Naive thymus-derived CD4-positive, alpha-beta T cell (primary cell): ENCODE results near the gene CCDC181. TPM values are rescaled to one million over a fixed set of nuclear protein-coding genes. Genes with fewer than 3 reads are reported as not detected.

ENCODE experiments used
- ATAC-seq: fragments of 150-1000 bp; cut with Tn5 transposase; 2 replicates; pipeline ENCODE4 v1.10.0; 2021; ENCODE audit warnings: mild to moderate bottlenecking, moderate library complexity
- CTCF ChIA-PET: fragments of 350-600 bp; sonication (Branson Sonifier 250); formaldehyde crosslinking; loops from one replicate; lab custom pipeline; 2021; ENCODE audit warnings: antibody characterized with exemption; lab: Charles Lee
- POLR2A ChIA-PET: fragments of 350-600 bp; sonication (Branson Sonifier 250); formaldehyde crosslinking; loops from one replicate; lab custom pipeline; 2021; ENCODE audit warnings: antibody characterized with exemption, inconsistent platforms; lab: Charles Lee
- DNase-seq, 9 donors: peaks; one replicate each; pipeline versions ENCODE4 v3.0.0 to v3.0.0-alpha.2; 2020 to 2022; ENCODE audit warnings: mixed read lengths in 1 of 9
- H3K27ac ChIP-seq: one replicate; pipeline ENCODE4 v1.7.0; 2013; ENCODE audit warnings: mild to moderate bottlenecking, low read depth, low read length, moderate library complexity
- H3K27me3 ChIP-seq, 2 donors: one replicate each; pipeline ENCODE4 v1.7.0; 2013; ENCODE audit warnings: low read length in 2 of 2, mild to moderate bottlenecking in 2 of 2, moderate library complexity in 2 of 2; ENCODE audit not compliant: control insufficient read depth in 2 of 2, insufficient read depth in 2 of 2
- H3K36me3 ChIP-seq, 3 experiments: 1 replicate in 2 of 3; 2 replicates in 1 of 3; pipeline ENCODE4 v1.7.0; 2013; ENCODE audit warnings: low read length in 3 of 3, mild to moderate bottlenecking in 3 of 3, moderate library complexity in 1 of 3; ENCODE audit not compliant: insufficient read depth in 3 of 3, control insufficient read depth in 2 of 3
- H3K4me1 ChIP-seq, 2 donors: one replicate each; pipeline ENCODE4 v1.7.0; 2013; ENCODE audit warnings: low read length in 2 of 2, mild to moderate bottlenecking in 2 of 2, moderate library complexity in 1 of 2; ENCODE audit not compliant: control insufficient read depth in 2 of 2, insufficient read depth in 2 of 2
- H3K4me3 ChIP-seq: 2 replicates; pipeline ENCODE4 v1.7.0; 2013; ENCODE audit warnings: mild to moderate bottlenecking, low read length
- H3K9me3 ChIP-seq, 3 experiments: 1 replicate in 2 of 3; 2 replicates in 1 of 3; pipeline ENCODE4 v1.7.0; 2013; ENCODE audit warnings: low read length in 3 of 3; ENCODE audit not compliant: control insufficient read depth in 2 of 3
- H3K27ac Mint-ChIP-seq, 9 donors: one replicate each; pipeline ENCODE4 v1.8.0; 2020 to 2022; ENCODE audit warnings: mixed read lengths in 9 of 9, mild to moderate bottlenecking in 8 of 9, moderate library complexity in 5 of 9, inconsistent platforms in 2 of 9
- H3K27me3 Mint-ChIP-seq, 5 donors: one replicate each; pipeline ENCODE4 v1.8.0; 2021 to 2022; ENCODE audit warnings: mixed read lengths in 5 of 5, mild to moderate bottlenecking in 1 of 5
- H3K36me3 Mint-ChIP-seq, 5 donors: one replicate each; pipeline ENCODE4 v1.8.0; 2020 to 2022; ENCODE audit warnings: mixed read lengths in 5 of 5, mild to moderate bottlenecking in 3 of 5, inconsistent platforms in 1 of 5
- H3K4me1 Mint-ChIP-seq, 7 donors: one replicate each; pipeline ENCODE4 v1.8.0; 2020 to 2022; ENCODE audit warnings: mixed read lengths in 7 of 7, mild to moderate bottlenecking in 3 of 7, inconsistent platforms in 1 of 7
- H3K4me3 Mint-ChIP-seq, 10 donors: one replicate each; pipeline ENCODE4 v1.8.0; 2020 to 2022; ENCODE audit warnings: mild to moderate bottlenecking in 10 of 10, mixed read lengths in 10 of 10, moderate library complexity in 6 of 10, inconsistent platforms in 2 of 10
- H3K9me3 Mint-ChIP-seq, 11 donors: one replicate each; pipeline ENCODE4 v1.8.0; 2020 to 2022; ENCODE audit warnings: mixed read lengths in 11 of 11, mild to moderate bottlenecking in 4 of 11, inconsistent platforms in 1 of 11, moderate library complexity in 1 of 11
- intact Hi-C, 2 donors: fragments of 100-400 bp; cut with micrococcal nuclease; formaldehyde crosslinking; loops; one replicate each; pipeline ENCODE4 v1.15.1; 2023
- polyA plus RNA-seq, 2 donors: library from polyadenylated mRNA; unstranded; fragments of 300-500 nt; fragmentation: Illumina TruSeq; gene quantifications; one replicate each; pipeline ENCODE4 v1.2.3, GENCODE V29; 2021
- total RNA-seq, 6 experiments: library from RNA in 5 of 6; stranded (reverse) in 5 of 6; gene quantifications; 1 replicate in 5 of 6; 2 replicates in 1 of 6; pipeline ENCODE4 v1.2.3 and lab custom pipeline; 2021 to 2026

Gene CCDC181
- not detected for total RNA-seq
- not detected for polyA plus RNA-seq
- total RNA-seq (lab: John Stamatoyannopoulos, UW), result not detected

DNA sequence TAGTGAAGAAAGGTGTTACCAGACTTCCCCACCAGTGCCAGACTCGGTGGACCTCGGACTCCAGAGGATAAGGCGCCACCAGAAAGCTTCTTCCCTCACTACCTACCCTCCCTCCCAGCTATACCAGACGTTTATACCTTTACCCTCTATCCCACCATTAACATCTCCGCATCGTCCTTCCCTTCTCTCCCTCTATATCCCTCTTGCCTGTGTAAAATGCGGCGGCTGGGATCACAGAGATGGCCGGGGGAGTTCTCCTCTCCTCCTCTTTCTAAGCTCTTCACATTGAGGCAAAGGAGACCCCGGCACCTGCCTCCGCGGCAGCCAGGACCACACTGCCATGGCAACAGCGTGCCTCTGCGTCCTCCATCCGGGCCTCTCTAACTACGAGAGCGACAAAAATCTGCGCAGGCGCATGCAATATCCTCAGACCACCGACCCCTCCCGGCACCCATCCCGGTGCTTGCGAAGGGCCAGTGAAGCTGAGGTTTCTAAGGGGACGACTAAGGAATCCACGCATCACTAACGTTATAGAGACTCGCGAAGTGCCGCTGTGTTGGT lies at the start of gene CCDC181:
TSS of gene CCDC181 (minus strand) at position 394 of the 561 bp plus-strand sequence. CDS start 2,547 bp downstream, outside the sequence.
- Histone ChIP-seq H3K4me3 (peak within 1 kb of the TSS; percentile 51), H3K4me1 (peaks cover 0 to 3% of the 10 kb centered on the region in 2 donors), H3K27ac (no peak within 1 kb of the TSS), H3K36me3 (no peaks in the 10 kb centered on the region), H3K9me3 (no peaks in the 10 kb centered on the region), H3K27me3 (peaks cover 8 to 20% of the 10 kb centered on the region in 2 donors)
- CTCF ChIA-PET, result no interaction called here
- H3K27me3 Mint-ChIP-seq, result peaks cover 67 to 88% (median 79%) of the 10 kb centered on the region in 5 donors
- peaks cover 5 to 8% (median 7%) of the 10 kb centered on the region in 7 donors for H3K4me1 Mint-ChIP-seq
- H3K27ac Mint-ChIP-seq, result peak within 1 kb of the TSS in 5 of 9 donors; percentile 4 to 76 (median 68)
- DNase-seq (peak in 8 of 9 donors; percentile 9 to 65 (median 40)), ATAC-seq (peak; percentile 76)
- H3K4me3 Mint-ChIP-seq, result peak within 1 kb of the TSS; percentile 84 to 96 (median 92)
- POLR2A ChIA-PET, result no interaction called here
- H3K36me3 Mint-ChIP-seq, result no peaks in the 10 kb centered on the region
- intact Hi-C loops, result loop anchor here (1.0 to 2.0 kb wide), 2 partner anchors 58 kb away; partner anchors contain the start of genes BLZF1 (in 1 of the 2) and SLC19A2 (in 1 of the 2)
- H3K9me3 Mint-ChIP-seq, result peaks cover 0 to 13% (median 3%) of the 10 kb centered on the region in 11 donors

- Mint-ChIP-seq H3K4me3 (no peak overlapping the region), H3K36me3 (peaks cover 0 to 25% (median 14%) of the 10 kb centered on the region in 5 donors), H3K4me1 (peaks cover 4 to 17% (median 5%) of the 10 kb centered on the region in 7 donors), H3K27me3 (no peaks in the 10 kb centered on the region), H3K9me3 (no peaks in the 10 kb centered on the region), H3K27ac (no peak overlapping the region)
- DNase-seq (no peak), ATAC-seq (no peak)
- no peaks in the 10 kb centered on the region for H3K27me3 ChIP-seq
- intact Hi-C loops, result no loop called here
- no peaks in the 10 kb centered on the region for H3K9me3 ChIP-seq
- no peaks in the 10 kb centered on the region for H3K4me1 ChIP-seq
- H3K4me3 ChIP-seq, result no peak overlapping the region
- H3K27ac ChIP-seq, result no peak overlapping the region
- POLR2A ChIA-PET, result interaction anchor here (0.6 kb wide), 1 partner anchor 161 kb away, joined by 3 read pairs; no protein-coding TSS in a partner anchor
- peaks cover 0 to 5% (median 0%) of the 10 kb centered on the region in 3 experiments for H3K36me3 ChIP-seq
- CTCF ChIA-PET, result no interaction called here
Observed at GRCh38 chr1:169475806-169476387, 48.6 kb upstream of the CCDC181 start.

DNA sequence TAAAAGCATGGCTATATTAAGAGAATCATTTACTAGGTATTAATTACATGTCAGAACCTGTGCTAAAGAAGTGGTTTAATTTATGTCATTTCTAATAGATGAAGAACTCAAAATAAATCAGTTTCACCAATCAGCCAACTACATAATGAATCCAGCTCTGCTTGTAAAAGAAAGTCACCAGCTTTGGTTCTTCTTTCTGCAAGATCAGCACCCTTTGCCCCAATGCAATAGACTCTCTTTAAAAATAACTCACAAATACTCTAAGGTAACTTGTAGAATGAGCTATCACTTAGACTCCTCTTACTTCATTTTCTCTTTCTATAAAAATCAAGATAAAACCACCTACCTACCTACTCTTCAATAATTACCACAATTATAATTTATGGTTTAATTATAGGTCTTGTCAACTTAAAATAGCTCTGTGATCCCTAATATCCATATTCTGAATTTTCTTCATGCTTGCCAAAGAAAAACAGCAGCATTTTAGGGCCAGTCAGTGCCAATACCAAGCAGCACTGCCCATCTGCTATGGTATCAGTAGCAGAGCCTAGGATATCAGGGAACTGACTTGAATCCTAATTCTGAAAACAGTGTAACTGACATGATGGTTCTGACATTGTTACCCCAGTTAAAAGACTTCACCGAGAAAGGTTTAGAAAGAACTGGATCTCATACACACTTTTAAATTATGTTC lies 47.2 kb upstream of the CCDC181 start:
- intact Hi-C loops, result no loop called here
- Mint-ChIP-seq H3K9me3 (no peaks in the 10 kb centered on the region), H3K4me1 (peaks cover 0 to 8% (median 2%) of the 10 kb centered on the region in 7 donors), H3K27me3 (no peaks in the 10 kb centered on the region), H3K4me3 (no peak overlapping the region), H3K27ac (no peak overlapping the region), H3K36me3 (peaks cover 0 to 25% (median 14%) of the 10 kb centered on the region in 5 donors)
- no peak for DNase-seq
- ATAC-seq, result no peak
- CTCF ChIA-PET, result interaction anchor here (0.6 kb wide), 1 partner anchor 11 kb away, joined by 5 read pairs; no protein-coding TSS in a partner anchor
- Histone ChIP-seq H3K27ac (no peak overlapping the region), H3K4me3 (no peak overlapping the region), H3K4me1 (no peaks in the 10 kb centered on the region), H3K9me3 (no peaks in the 10 kb centered on the region), H3K27me3 (no peaks in the 10 kb centered on the region), H3K36me3 (peaks cover 0 to 5% (median 0%) of the 10 kb centered on the region in 3 experiments)
- POLR2A ChIA-PET, result no interaction called here

GRCh38 chr1:169473347-169473746 lies 46.1 kb upstream of the CCDC181 start:
- Histone ChIP-seq H3K27me3 (no peaks in the 10 kb centered on the region), H3K4me3 (no peak overlapping the region), H3K36me3 (peaks cover 0 to 9% (median 0%) of the 10 kb centered on the region in 3 experiments), H3K4me1 (no peaks in the 10 kb centered on the region), H3K9me3 (no peaks in the 10 kb centered on the region), H3K27ac (no peak overlapping the region)
- no peak overlapping the region for H3K4me3 Mint-ChIP-seq
- no peaks in the 10 kb centered on the region for H3K9me3 Mint-ChIP-seq
- POLR2A ChIA-PET, result no interaction called here
- ATAC-seq (no peak), DNase-seq (no peak)
- no peaks in the 10 kb centered on the region for H3K27me3 Mint-ChIP-seq
- H3K4me1 Mint-ChIP-seq, result peaks cover 0 to 8% (median 0%) of the 10 kb centered on the region in 7 donors
- H3K27ac Mint-ChIP-seq, result no peak overlapping the region
- intact Hi-C loops, result no loop called here
- peaks cover 0 to 25% (median 15%) of the 10 kb centered on the region in 5 donors for H3K36me3 Mint-ChIP-seq
- CTCF ChIA-PET, result no interaction called here

GRCh38 chr1:169472738-169473137 lies 45.5 kb upstream of the CCDC181 start:
- DNase-seq, result no peak
- ATAC-seq, result no peak

DNA sequence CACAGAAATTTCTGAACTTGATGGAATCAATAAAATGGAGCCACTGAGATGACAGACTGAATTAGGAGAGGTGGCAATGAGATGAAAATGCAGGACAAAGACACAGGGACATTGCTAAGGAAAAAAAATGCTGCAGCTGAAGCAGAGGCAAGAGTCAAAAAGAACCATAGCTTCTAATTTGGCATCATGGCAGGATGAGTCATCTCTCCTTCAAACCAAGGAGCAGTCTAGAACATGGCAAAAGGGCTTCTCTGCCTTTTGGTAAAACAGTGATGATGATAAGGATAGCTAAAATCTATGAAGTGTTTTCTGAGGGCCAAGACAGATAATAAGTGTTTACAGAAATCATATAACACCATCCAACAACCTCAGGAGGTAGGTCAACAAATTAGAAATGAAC lies 41.7 kb upstream of the CCDC181 start:
- ATAC-seq (no peak), DNase-seq (no peak)
- Histone ChIP-seq H3K27me3 (no peaks in the 10 kb centered on the region), H3K4me1 (no peaks in the 10 kb centered on the region), H3K4me3 (no peak overlapping the region), H3K36me3 (peaks cover 0 to 4% (median 0%) of the 10 kb centered on the region in 3 experiments), H3K9me3 (no peaks in the 10 kb centered on the region), H3K27ac (no peak overlapping the region)
- H3K4me3 Mint-ChIP-seq, result no peak overlapping the region
- H3K36me3 Mint-ChIP-seq, result peaks cover 0 to 10% (median 5%) of the 10 kb centered on the region in 5 donors
- H3K9me3 Mint-ChIP-seq, result no peaks in the 10 kb centered on the region
- no peaks in the 10 kb centered on the region for H3K27me3 Mint-ChIP-seq
- POLR2A ChIA-PET, result no interaction called here
- peaks cover 0 to 6% (median 0%) of the 10 kb centered on the region in 7 donors for H3K4me1 Mint-ChIP-seq
- CTCF ChIA-PET, result interaction anchor here (0.7 kb wide), 1 partner anchor 81 kb away, joined by 3 read pairs; no protein-coding TSS in a partner anchor
- intact Hi-C loops, result no loop called here
- H3K27ac Mint-ChIP-seq, result no peak overlapping the region

More at GRCh38 chr1:169472738-169473137, 45.5 kb upstream of the CCDC181 start:
- ChIA-PET POLR2A (no interaction called here), CTCF (no interaction called here)
- Mint-ChIP-seq H3K9me3 (no peaks in the 10 kb centered on the region), H3K36me3 (peaks cover 0 to 23% (median 15%) of the 10 kb centered on the region in 5 donors), H3K4me1 (peaks cover 0 to 8% (median 0%) of the 10 kb centered on the region in 7 donors), H3K27ac (no peak overlapping the region), H3K4me3 (no peak overlapping the region), H3K27me3 (no peaks in the 10 kb centered on the region)
- intact Hi-C loops, result no loop called here
- Histone ChIP-seq H3K27ac (no peak overlapping the region), H3K36me3 (peaks cover 0 to 9% (median 0%) of the 10 kb centered on the region in 3 experiments), H3K27me3 (no peaks in the 10 kb centered on the region), H3K9me3 (no peaks in the 10 kb centered on the region), H3K4me1 (no peaks in the 10 kb centered on the region), H3K4me3 (no peak overlapping the region)
